Central memory CD4-positive, alpha-beta T cell (primary cell): Measurements from ENCODE around the gene GRIK4.

Source experiments
- DNase-seq: peaks from one replicate; pipeline ENCODE4 v3.0.0; 2022

The GRIK4 gene

GRCh38 chr11:120936356-120936755, 424.8 kb downstream of the GRIK4 start:
- no peak for DNase-seq

- DNase-seq = no peak
Observed at GRCh38 chr11:120937501-120937900, 426.0 kb downstream of the GRIK4 start.

DNA sequence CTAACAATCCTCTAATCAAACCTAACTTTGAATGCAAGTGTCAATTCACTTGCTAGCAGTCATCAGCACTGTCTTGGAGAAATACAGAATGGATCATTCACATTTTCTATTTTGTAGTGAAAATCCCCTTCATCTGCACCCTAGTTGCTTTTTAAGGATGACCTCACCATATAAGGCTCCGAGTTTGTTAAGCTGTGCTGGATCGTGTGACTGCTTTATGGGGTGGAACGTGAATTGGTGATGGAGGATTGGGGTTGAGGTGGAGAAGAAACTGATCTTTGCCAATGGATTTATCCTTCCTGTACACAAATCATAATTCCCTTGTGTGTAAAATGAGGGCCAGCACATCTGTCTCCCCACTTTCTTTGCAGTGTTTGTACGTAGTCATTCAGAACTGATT, 426.7 kb downstream of the GRIK4 start:
- DNase-seq = no peak

- DNase-seq = no peak
Observed at GRCh38 chr11:120940160-120940848, 428.8 kb downstream of the GRIK4 start.

GRCh38 chr11:120941000-120941399, 429.5 kb downstream of the GRIK4 start:
- DNase-seq = no peak

- DNase-seq = no peak
Observed at GRCh38 chr11:120942701-120943100, 431.2 kb downstream of the GRIK4 start.

DNA sequence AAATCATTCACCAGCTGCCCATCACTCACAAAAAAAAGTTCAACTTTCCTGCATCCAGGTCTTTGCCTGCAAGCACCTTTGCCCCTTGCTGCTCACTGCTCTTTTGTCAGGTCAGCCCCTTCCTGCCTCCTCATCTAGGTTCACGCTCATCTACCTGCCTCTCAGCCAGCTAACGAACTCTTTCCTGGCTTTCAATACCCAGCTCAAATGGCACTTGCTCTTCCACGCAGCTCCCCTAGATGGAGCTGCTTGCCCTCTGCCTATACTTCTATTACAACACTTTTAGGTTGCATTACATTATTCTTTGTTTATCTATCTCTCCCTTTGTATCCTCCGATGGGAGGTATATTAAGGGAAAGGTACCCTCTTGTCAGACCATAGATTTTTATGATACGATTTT, 433.5 kb downstream of the GRIK4 start:
- DNase-seq = no peak

- DNase-seq = no peak
Observed at GRCh38 chr11:120950880-120951279, 439.3 kb downstream of the GRIK4 start.

DNA sequence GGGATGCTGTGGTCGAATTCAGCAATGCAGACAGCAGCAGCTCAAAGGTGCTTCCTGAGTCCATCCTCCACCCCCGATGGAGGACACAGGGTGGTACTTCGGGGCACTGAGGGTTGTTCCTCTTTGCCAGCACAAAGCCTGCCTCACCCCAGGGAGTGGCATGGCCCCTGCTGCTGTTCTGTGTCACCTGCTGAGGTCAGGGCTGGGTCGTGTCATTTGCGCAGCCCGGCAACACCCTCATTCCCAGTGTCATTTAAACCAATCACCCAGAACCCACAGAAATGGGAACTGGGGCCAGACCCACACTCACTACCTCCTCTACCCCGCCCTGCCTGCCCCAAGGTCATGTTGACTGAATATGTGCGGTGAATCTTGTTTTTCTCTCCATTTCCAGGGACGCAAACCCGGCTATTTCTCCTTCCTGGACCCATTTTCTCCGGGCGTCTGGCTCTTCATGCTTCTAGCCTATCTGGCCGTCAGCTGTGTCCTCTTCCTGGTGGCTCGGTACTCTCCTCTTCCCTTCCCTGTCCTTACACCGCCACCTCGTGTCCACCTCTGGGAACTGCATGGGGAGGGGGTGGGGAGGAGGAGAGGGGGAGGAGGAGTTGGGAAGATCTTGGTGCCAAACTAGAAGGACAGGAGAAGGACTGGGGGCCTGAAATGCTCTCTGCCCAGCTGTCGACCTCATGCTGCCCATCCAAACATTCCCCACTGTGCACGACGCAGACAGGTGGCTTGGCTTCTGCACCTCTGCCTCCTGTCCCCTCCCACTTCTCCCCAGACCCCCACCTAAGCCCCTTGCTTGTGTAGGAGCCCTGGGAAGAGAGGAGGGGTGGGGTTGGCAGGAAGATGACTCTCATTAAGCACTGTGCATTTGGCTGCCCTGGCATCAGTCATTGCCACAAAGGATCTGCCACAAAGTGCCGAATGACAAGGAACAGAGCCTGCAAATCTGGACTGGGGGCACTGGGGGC, 441.2 kb downstream of the GRIK4 start:
- DNase-seq = peak; percentile 19

DNA sequence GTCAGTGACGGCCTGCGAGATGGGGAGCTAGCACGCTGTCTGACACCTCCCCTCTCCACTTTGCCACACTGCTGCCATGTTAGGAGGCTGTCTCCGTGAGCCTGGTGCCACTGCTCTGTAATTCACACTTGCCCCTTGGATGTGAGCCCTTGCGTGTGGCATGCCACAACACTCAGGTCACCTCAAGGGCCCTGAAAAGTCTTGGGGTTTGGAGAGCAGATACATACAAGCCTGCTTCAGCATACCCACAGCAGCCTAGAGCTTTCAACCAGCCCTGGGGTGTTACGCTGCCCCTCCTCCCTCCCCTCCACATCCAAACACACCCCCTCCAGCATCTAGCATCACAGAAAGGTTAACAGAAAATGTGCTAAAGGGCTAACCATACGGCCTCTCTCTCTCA, 442.8 kb downstream of the GRIK4 start:
- no peak for DNase-seq

DNA sequence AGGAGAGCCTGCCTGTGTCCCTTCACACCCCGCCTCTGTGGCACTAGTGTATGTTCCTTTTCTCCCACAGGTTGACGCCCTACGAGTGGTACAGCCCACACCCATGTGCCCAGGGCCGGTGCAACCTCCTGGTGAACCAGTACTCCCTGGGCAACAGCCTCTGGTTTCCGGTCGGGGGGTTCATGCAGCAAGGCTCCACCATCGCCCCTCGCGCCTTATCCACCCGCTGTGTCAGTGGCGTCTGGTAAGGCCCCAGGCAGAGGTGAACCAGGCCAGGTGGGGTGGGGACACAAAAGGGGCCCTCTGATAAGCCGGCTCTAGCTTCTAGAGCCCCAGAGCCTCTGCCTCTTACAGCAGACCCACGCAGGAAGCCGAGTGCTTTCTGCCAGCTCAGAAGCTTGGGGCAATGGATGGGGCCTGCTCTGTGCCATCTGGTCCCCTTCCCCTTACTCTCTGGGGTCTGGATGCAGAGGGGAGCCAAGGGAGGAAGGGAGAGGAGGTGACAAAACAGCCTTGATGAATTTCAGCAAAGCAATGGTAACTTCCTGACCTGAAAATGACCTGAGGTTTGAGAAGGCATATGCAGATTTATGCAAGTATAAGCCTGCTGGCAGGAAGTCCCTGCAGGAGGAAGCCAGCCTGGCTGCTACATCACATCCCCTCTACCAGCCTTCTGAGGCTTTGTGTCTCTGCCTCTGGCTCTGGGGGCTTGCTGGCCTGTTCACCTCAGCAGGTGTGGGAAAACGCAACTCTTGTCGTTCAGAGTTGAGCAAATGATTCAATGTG, 445.4 kb downstream of the GRIK4 start:
- DNase-seq = peak; percentile 12

GRCh38 chr11:120958185-120958584, 446.6 kb downstream of the GRIK4 start:
- DNase-seq = no peak

DNA sequence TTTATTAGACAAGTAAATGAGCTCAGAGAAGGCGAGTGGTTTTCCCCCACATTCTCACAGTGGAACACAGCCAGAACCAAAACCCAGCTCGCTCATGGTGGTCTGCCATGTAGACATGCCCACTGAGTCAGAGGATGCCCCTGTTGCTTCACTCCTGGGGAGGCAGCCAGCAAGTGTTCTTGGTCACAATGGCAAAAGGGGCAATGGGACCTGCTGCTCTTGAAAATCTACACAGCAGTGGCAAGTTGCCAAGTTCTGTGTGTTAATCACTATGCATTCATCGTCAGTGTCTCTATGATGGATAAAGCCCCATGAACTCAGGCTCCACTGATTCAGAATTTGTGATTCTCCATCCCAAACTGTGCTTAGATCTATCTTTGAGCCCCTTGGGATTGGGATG, 447.6 kb downstream of the GRIK4 start:
- no peak for DNase-seq

- no peak for DNase-seq
Observed at GRCh38 chr11:120964857-120965256, 453.3 kb downstream of the GRIK4 start.

GRCh38 chr11:120966840-120967239, 455.3 kb downstream of the GRIK4 start:
- DNase-seq = no peak

GRCh38 chr11:120969993-120970392, 458.4 kb downstream of the GRIK4 start:
- no peak for DNase-seq

GRCh38 chr11:120971825-120972224, 460.3 kb downstream of the GRIK4 start:
- DNase-seq = no peak

GRCh38 chr11:120972621-120973020, 461.1 kb downstream of the GRIK4 start:
- DNase-seq = no peak

DNA sequence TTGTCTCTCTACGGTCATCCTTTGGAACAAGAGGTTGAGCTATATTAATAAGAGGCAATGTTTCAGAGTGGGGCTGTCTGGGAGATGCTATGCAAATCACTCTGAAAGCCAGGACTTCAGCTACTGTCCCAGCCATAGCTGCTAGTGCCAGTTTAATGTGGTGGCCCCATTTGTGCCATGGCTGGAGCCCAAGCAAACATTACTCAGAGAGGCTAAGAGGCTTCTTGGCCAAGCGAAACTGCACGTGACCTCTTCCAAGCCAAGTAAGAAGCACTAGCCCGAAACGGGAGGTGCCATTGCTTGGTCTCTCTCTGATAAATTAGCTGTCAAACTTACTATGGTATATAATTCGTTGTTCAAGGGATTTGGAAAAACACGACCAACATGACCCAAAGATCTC, 462.0 kb downstream of the GRIK4 start:
- DNase-seq = no peak

DNA sequence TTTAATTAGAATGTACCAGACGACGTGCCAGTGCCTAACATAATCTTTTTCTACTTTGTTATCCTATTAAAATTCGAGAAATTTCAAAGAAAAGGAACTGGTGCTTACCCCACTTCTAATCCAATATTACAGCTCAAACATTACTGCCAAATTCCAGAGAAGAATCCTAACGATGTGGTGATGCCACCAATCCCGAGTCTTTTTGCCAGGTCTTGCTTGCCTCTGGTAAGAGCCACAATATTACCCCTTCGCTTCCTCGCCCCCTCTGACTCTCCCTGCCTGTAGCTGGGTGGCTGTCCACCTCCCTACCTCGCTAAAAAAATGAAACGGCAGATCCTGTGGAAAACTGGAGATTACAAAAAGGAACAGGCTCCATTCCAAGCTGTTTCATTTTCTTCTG, 462.9 kb downstream of the GRIK4 start:
- DNase-seq = no peak

DNA sequence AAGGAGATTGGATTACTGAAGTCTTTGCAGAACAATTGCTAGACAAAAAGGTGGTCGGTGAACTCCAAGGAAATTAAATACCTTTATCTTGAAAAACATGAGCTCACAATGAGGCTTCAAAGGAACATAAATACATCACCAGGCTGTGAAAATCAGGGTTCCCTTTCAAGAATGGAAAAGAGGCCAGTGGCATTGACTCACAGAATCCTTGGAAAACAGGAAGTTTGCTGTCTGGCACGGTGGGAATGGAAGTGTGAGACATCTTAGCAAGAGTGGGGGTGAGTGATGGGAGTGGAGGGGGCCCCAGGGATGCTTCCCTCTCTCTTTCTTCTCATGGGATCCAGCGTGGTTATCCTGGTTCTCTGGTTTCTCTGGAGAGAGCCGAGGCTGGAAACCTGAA, 463.4 kb downstream of the GRIK4 start:
- no peak for DNase-seq

DNA sequence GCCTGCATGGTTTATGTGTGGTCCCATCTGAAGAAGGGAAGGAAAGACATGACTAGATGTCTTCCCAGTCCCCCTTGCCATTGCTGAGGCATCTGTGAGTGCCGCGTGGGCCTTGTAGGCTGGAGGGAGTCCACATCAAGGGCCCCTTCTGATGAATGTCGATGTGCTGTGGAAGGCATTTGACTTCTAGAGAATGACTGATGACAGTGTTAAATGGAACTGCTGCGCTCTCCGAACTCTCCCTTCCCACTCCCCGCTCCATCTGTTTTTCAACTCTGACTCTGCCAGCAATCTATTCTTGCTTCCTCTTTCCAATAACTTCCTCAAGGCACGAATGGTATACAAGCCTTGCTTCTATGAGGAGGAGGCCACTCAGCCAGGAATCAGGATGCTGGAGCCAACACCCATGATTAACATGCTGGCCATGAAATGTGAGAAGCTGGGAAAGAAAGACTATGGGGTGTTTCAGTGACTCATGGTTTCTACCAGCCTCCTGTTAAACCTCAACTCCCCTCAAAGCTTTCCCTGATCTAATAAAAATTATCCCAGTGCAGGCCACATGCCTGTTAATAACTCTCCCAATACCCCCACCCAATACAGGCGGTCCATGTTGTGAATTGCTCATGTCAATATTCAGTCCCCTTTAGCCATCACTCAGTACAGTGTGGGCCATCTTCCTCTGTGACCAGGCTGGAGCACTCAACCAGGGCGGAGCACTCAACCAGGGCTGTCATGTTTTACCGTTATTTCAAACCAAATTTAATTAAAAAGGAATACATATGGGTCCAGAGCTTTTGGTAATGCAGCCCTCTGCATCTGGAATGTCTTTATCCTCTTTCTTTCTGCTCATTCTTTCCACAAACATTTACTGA, 466.0 kb downstream of the GRIK4 start:
- DNase-seq = no peak
